H9 (cell line): Measurements from ENCODE around the gene UBL4A. TPM values are rescaled to one million over a fixed set of nuclear protein-coding genes. Genes with fewer than 3 reads are reported as not detected.

Experiments used
- DNase-seq: peaks from one replicate; pipeline ENCODE4 v3.0.0-alpha.2; 2017
- H2AFZ ChIP-seq: one replicate; pipeline ENCODE4 v1.6.1; 2013; ENCODE audit warnings: mild to moderate bottlenecking, low read length, control low read depth, moderate library complexity
- H2AK5ac ChIP-seq: 2 replicates; pipeline ENCODE4 v1.6.1; 2013; ENCODE audit warnings: low read length, control low read depth, mixed read lengths; ENCODE audit not compliant: insufficient read length
- H2BK120ac ChIP-seq: one replicate; pipeline ENCODE4 v1.6.1; 2013; ENCODE audit warnings: low read depth, mild to moderate bottlenecking, low read length, control low read depth, inconsistent platforms; ENCODE audit not compliant: poor library complexity, severe bottlenecking
- H2BK12ac ChIP-seq: 2 replicates; pipeline ENCODE4 v1.6.1; 2013; ENCODE audit warnings: low read length, control low read depth, mixed read lengths, low read depth; ENCODE audit not compliant: insufficient read length
- H2BK15ac ChIP-seq: 2 replicates; pipeline ENCODE4 v1.6.1; 2013; ENCODE audit warnings: low read depth, low read length, control low read depth
- H2BK20ac ChIP-seq: one replicate; pipeline ENCODE4 v1.6.1; 2013; ENCODE audit warnings: low read depth, mild to moderate bottlenecking, low read length, control low read depth, inconsistent platforms; ENCODE audit not compliant: poor library complexity, severe bottlenecking
- H2BK5ac ChIP-seq: 2 replicates; pipeline ENCODE4 v1.6.1; 2013; ENCODE audit warnings: low read length, control low read depth, mixed read lengths; ENCODE audit not compliant: insufficient read length
- H3K14ac ChIP-seq: 2 replicates; pipeline ENCODE4 v1.6.1; 2013; ENCODE audit warnings: low read length, control low read depth; ENCODE audit not compliant: insufficient read depth
- H3K18ac ChIP-seq: 2 replicates; pipeline ENCODE4 v1.6.1; 2013; ENCODE audit warnings: low read depth, mild to moderate bottlenecking, mixed read lengths, low read length, control low read depth; ENCODE audit not compliant: insufficient read length
- H3K23ac ChIP-seq: 2 replicates; pipeline ENCODE4 v1.6.1; 2013; ENCODE audit warnings: low read length, control low read depth, mixed read lengths, low read depth; ENCODE audit not compliant: insufficient read length
- H3K23me2 ChIP-seq: 2 replicates; pipeline ENCODE4 v1.6.1; 2013; ENCODE audit warnings: low read depth, mild to moderate bottlenecking, mixed read lengths, low read length, control low read depth; ENCODE audit not compliant: insufficient read length, poor library complexity, severe bottlenecking
- H3K27ac ChIP-seq: 2 replicates; pipeline ENCODE4 v1.5.1; 2013; ENCODE audit warnings: low read length, control low read depth, mixed read lengths, low read depth; ENCODE audit not compliant: insufficient read length
- H3K27me3 ChIP-seq: 2 replicates; pipeline ENCODE4 v1.6.1; 2013; ENCODE audit warnings: low read length, control low read depth, inconsistent platforms; ENCODE audit not compliant: insufficient read depth
- H3K4ac ChIP-seq: 2 replicates; pipeline ENCODE4 v1.6.1; 2013; ENCODE audit warnings: low read depth, mild to moderate bottlenecking, control low read depth, inconsistent platforms, low read length, moderate library complexity
- H3K4me1 ChIP-seq: 2 replicates; pipeline ENCODE4 v1.6.1; 2013; ENCODE audit warnings: low read length, control low read depth, inconsistent platforms; ENCODE audit not compliant: insufficient read depth
- H3K4me2 ChIP-seq: 2 replicates; pipeline ENCODE4 v1.6.1; 2013; ENCODE audit warnings: low read length, control low read depth, mixed read lengths; ENCODE audit not compliant: insufficient read length, insufficient read depth
- H3K56ac ChIP-seq: 2 replicates; pipeline ENCODE4 v1.6.1; 2013; ENCODE audit warnings: low read depth, mild to moderate bottlenecking, mixed read lengths, low read length, control low read depth; ENCODE audit not compliant: insufficient read length
- H3K79me1 ChIP-seq: 2 replicates; pipeline ENCODE4 v1.6.1; 2013; ENCODE audit warnings: low read depth, mild to moderate bottlenecking, moderate library complexity, low read length, control low read depth, inconsistent platforms; ENCODE audit not compliant: insufficient read depth, poor library complexity, severe bottlenecking
- H3K79me2 ChIP-seq: 2 replicates; pipeline ENCODE4 v1.6.1; 2013; ENCODE audit warnings: low read length, control low read depth, inconsistent platforms; ENCODE audit not compliant: insufficient read depth
- H3K9ac ChIP-seq: 2 replicates; pipeline ENCODE4 v1.6.1; 2013; ENCODE audit warnings: low read length, control low read depth, mixed read lengths; ENCODE audit not compliant: insufficient read length; ENCODE audit errors: extremely low read depth
- H3K9me3 ChIP-seq: one replicate; pipeline ENCODE4 v1.6.1; 2013; ENCODE audit warnings: low read depth, low read length, inconsistent platforms; ENCODE audit not compliant: control insufficient read depth
- H3T11ph ChIP-seq: one replicate; pipeline ENCODE4 v1.6.1; 2013; ENCODE audit warnings: mild to moderate bottlenecking, low read length, control low read depth, inconsistent platforms
- H4K20me1 ChIP-seq: one replicate; pipeline ENCODE4 v1.6.1; 2013; ENCODE audit not compliant: control insufficient read depth, insufficient read length, insufficient read depth
- H4K5ac ChIP-seq: 2 replicates; pipeline ENCODE4 v1.6.1; 2013; ENCODE audit warnings: low read depth, mild to moderate bottlenecking, mixed read lengths, low read length, control low read depth; ENCODE audit not compliant: insufficient read length
- H4K8ac ChIP-seq: replicated peaks from 2 replicates; pipeline ENCODE4 v1.6.1; 2013; ENCODE audit warnings: low read length, control low read depth, mixed read lengths, low read depth; ENCODE audit not compliant: insufficient read length
- H4K91ac ChIP-seq: 2 replicates; pipeline ENCODE4 v1.6.1; 2013; ENCODE audit warnings: low read depth, mild to moderate bottlenecking, moderate library complexity, mixed read lengths, low read length, control low read depth; ENCODE audit not compliant: insufficient read length
- H3K27ac Mint-ChIP-seq, 3 experiments: 2 replicates in 2 of 3; 3 replicates in 1 of 3; pipeline ENCODE4 v1.8.0; 2020 to 2021; ENCODE audit warnings: mixed read lengths in 3 of 3, mild to moderate bottlenecking in 1 of 3, moderate library complexity in 1 of 3
- H3K27me3 Mint-ChIP-seq: 2 replicates; pipeline ENCODE4 v1.8.0; 2021; ENCODE audit warnings: low read depth, mild to moderate bottlenecking, moderate library complexity, mixed read lengths
- H3K36me3 Mint-ChIP-seq, 3 experiments: 2 replicates in 2 of 3; 3 replicates in 1 of 3; pipeline ENCODE4 v1.8.0; 2020 to 2021; ENCODE audit warnings: low read depth in 3 of 3, mixed read lengths in 3 of 3; ENCODE audit not compliant: insufficient read depth in 1 of 3
- H3K4me1 Mint-ChIP-seq, 2 experiments: 2 replicates each; pipeline ENCODE4 v1.8.0; 2020; ENCODE audit warnings: mixed read lengths in 2 of 2
- H3K4me3 Mint-ChIP-seq, 2 experiments: 2 replicates in 1 of 2; 3 replicates in 1 of 2; pipeline ENCODE4 v1.8.0; 2020 to 2021; ENCODE audit warnings: mild to moderate bottlenecking in 2 of 2, mixed read lengths in 2 of 2, moderate library complexity in 1 of 2
- H3K9me3 Mint-ChIP-seq, 2 experiments: 2 replicates in 1 of 2; 3 replicates in 1 of 2; pipeline ENCODE4 v1.8.0; 2020; ENCODE audit warnings: mild to moderate bottlenecking in 2 of 2, mixed read lengths in 2 of 2, moderate library complexity in 1 of 2
- CTCF ChIP-seq: fragments of 200-600 bp; sonication (generic); conservative IDR thresholded peaks from 3 replicates; pipeline ENCODE4 v1.8.0; 2021; ENCODE audit warnings: antibody characterized with exemption, mild to moderate bottlenecking
- WGBS: extraction: QIAGEN DNeasy Blood & Tissue Kit; methylation state at CpG from one replicate; pipeline ENCODE4 v1.1.7; 2013; ENCODE audit warnings: missing lambda C conversion rate, low lambda C conversion rate, mixed read lengths; ENCODE audit not compliant: insufficient read length; ENCODE audit errors: extremely low coverage; 5-methylcytosine and 5-hydroxymethylcytosine counted together
- total RNA-seq: library from RNA; stranded (reverse); gene quantifications from 2 replicates; pipeline ENCODE4 v1.2.1, GENCODE V29; 2021

Gene UBL4A
- total RNA-seq, 1 experiment from 2014 or later, result 30.9 TPM

GRCh38 chrX:154444755-154445246, 41.6 kb downstream of the UBL4A start:
- Histone ChIP-seq H3K4me1 (no peaks in the 10 kb centered on the region), H4K91ac (no peak overlapping the region), H2BK12ac (no peak overlapping the region), H3K9ac (peak overlapping the region; percentile 35), H3K18ac (no peak overlapping the region), H3K9me3 (peaks cover 37% of the 10 kb centered on the region), H3K27me3 (no peaks in the 10 kb centered on the region), H2BK20ac (no peak overlapping the region), H3K79me1 (no peaks in the 10 kb centered on the region), H2AK5ac (no peak overlapping the region), H3K4me2 (peak overlapping the region; percentile 31), H3K56ac (no peak overlapping the region), H2BK5ac (no peak overlapping the region), H3K27ac (no peak overlapping the region), H4K20me1 (no peaks in the 10 kb centered on the region), H3K4ac (no peak overlapping the region), H4K5ac (no peak overlapping the region), H2AFZ (no peak overlapping the region), H2BK120ac (no peak overlapping the region), H3K23me2 (peaks cover 2% of the 10 kb centered on the region), H3K79me2 (no peaks in the 10 kb centered on the region), H3K23ac (no peak overlapping the region), H4K8ac (no peak overlapping the region), H2BK15ac (no peak overlapping the region), H3K14ac (no peak overlapping the region), H3T11ph (no peak overlapping the region)
- TF ChIP-seq CTCF, result no peak
- H3K4me3 Mint-ChIP-seq, result peak overlapping the region; percentile 44 to 63; a peak in 3 of 5 replicates
- peaks cover 3 to 5% of the 10 kb centered on the region in 2 experiments; a peak in 2 of 4 replicates for H3K4me1 Mint-ChIP-seq
- peaks cover 62 to 78% of the 10 kb centered on the region in 2 experiments for H3K9me3 Mint-ChIP-seq
- peaks cover 30 to 67% (median 59%) of the 10 kb centered on the region in 3 experiments for H3K36me3 Mint-ChIP-seq
- no peak overlapping the region for H3K27ac Mint-ChIP-seq
- no CpG with 5 or more reads among the region's 13 CpGs for WGBS
- no peaks in the 10 kb centered on the region; the same call in none of the 2 replicates for H3K27me3 Mint-ChIP-seq
- no peak for DNase-seq
